Left renal pelvis (tissue), 4 donors: ENCODE results near the gene ATF5. TPM values are rescaled to one million over a fixed set of nuclear protein-coding genes. Genes with fewer than 3 reads are reported as not detected.

ENCODE experiments used
- DNase-seq, 4 donors: peaks; one replicate each; pipeline ENCODE4 v3.0.0-alpha.2; 2013; ENCODE audit warnings: low read depth in 4 of 4, low spot score in 3 of 4
- polyA plus RNA-seq, 4 donors: library from polyadenylated mRNA; unstranded; fragments of 120-200 nt; gene quantifications; one replicate each; pipeline ENCODE4 v1.2.1, GENCODE V29; 2013; ENCODE audit not compliant: insufficient read length in 4 of 4

Gene ATF5
- polyA plus RNA-seq, 4 donors: 17.8 to 26.2 (median 20.8) TPM

DNA sequence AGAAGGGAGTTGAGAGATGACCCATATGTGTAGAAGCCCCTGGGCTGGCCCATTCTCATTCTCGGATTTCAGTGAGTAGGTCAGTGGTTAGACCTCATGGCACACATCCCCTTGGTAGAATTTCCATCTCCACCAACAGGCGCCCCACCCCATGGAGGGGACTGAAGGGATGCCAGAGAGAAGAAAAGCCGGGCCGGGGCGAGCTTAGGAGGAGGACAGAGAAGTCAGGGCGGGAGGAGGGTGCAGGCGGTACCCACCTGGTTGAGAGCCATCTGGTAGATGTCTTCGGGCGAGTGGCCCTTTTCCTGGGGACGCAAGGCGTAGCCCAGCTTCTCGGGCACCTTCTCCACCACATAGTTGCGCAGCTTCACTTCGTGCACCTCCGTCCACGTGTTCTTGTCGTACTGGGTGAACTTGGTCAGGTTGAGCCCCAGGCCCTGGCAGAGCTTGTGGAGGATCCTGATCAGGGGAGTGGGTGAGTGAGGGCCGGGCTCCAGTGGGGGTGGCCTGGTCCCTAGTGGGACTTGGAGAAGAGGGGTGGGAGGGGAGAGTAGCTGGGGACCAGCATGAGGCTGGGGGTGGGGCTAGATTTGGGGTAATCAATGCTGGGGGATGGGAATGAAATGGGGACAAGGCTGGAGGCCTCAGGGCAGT is 34.9 kb upstream of the ATF5 start:
- DNase-seq: no peak

DNA sequence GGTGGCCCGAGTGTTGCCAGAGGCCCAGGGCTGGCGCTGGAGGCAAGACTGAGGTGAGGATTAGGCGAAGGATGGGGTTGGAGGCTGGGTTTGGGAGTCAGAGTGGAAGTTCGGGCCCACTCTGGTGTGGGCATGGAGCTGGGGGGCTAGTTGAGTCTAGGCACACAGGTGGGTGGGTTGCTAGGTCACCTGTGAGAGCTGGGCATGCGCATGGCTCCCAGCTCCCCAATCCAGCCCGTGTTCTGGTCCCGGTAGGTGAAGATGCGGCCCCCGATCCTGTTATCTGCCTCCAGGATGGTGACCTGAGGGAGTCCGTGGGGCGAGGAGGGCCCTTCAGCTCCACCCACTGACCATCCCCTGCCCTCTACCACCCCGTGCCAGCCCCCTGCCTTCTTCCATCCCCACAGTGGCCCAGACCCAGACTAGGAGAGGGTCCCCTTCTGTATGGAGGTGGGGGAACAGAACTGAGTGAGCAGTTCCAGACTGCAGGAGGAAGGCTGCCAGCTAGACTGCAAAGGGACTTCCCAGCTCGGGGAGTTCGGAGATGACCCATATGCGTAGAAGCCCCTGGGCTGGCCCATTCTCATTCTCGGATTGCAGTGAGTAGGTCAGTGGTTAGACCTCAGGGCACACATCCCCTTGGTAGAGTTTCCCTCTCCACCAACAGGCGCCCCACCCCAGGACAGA is 34.0 kb upstream of the ATF5 start:
- DNase-seq: no peak

GRCh38 chr19:49895566-49896297 is 33.3 kb upstream of the ATF5 start:
- DNase-seq: no peak

GRCh38 chr19:49896863-49897621 is 32.0 kb upstream of the ATF5 start, which contains the start of gene IL4I1:
Gene IL4I1 (minus strand): TSS chr19:49896887. CDS start chr19:49896160, 727 bp downstream.
- DNase-seq: no peak

GRCh38 chr19:49904136-49904535 is 24.9 kb upstream of the ATF5 start:
- DNase-seq: no peak

DNA sequence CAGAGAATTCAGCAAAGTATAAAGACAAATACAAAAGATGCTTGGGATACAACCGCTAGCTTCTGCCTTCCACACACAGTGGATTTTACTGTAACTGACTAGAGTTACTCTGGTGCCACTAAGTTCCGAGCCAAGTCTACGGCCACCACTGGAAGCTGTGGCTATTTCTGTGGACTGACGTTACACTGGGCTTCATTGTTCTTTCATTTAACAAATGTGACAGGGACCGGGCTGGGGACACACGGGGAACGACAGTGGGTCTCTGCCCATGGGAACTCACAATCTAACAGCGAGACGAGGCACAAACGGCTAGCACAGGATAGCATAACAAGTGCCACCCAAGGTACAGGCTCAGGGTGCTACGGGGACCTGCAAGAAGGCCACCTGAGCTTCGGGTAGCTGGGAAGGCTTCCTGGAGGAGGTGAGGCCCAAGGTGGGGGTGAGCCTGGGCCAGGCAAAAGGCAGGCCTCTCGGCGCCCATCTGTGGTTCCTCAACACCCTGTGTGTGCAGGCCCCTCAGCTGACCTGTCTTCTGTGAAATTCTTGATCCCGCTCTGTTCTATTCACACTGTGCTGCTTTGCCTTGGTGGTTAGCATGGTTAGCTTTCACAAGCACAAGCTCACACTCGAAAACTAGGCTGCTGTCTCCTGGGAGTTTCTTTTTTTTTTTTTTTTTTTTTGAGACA is 22.0 kb upstream of the ATF5 start:
- no peak for DNase-seq

DNA sequence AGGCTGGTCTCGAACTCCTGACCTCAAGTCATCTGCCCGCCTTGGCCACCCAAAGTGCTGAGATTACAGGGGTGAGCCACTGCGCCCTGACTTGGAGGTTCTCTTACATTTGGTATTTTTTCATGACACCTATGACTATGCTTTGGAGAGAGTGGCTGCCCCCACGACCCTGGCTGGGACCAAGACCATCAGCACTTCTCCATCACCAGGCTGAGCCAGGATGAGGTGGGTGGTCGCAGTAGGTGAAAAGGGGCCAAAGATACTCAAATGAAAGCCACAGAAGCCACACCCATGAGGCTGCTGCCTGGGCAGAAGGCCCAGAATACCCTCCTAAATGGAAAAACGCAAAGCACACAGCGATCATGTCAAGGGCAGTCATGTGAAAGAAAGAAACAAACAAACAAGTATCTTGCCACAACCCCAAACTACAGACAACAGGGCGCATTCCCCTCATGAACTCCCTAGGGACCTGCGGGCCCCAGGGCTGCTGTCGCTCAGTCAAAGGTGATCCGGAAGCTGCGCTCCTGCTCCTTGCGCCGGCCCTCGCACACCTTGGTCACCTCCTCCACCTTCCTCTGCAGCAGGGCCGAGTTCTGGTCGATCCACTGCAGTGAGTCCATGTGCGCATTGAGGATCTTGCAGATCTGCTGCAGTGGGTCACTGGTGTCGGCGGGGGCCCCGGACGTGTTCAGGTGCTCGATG is 21.1 kb upstream of the ATF5 start:
- DNase-seq: no peak

GRCh38 chr19:49908480-49909420 is 20.3 kb upstream of the ATF5 start:
- no peak for DNase-seq

DNA sequence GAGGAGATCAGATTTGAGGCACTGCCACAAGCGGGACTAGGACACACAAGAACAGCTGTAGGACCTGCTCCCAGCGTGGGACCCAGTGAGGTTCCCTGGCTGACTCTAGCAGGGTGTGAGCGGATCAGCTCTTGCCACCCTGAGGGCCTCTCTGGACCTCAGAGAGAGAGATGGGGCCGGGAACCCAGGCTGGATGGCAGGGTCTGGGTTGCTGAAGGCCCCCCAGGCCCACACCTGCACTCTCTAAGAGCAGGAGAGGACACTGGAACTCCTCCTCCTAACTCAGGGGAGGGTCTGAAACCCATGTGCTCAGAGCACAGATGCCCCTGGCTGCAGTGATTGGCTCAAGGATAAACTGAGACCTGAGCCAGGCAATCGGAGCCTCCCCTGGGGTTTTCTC is 18.8 kb upstream of the ATF5 start:
- no peak for DNase-seq

GRCh38 chr19:49911381-49912145 is 17.4 kb upstream of the ATF5 start:
- no peak for DNase-seq

- no peak for DNase-seq
Measured at GRCh38 chr19:49912965-49913685, 15.9 kb upstream of the ATF5 start.

DNA sequence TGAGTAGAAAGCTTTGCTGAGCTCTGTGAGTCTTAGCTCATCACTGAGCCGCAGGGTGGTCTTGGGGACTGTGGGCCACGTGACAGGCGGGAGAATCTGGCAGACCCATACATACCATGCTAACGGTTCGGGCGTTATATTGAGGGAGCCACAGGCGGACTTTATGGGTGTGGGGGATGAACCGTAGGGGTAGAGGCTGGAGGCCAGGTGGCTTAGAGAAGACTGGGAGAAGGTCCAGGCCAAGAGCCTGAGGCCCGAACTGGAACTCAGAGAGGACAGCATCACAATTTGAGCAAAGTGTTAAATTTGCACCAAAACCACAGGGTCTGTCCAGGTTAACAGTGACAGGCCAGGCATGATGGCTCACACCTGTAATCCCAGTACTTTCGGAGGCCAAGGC is 15.3 kb upstream of the ATF5 start:
- DNase-seq: no peak

DNA sequence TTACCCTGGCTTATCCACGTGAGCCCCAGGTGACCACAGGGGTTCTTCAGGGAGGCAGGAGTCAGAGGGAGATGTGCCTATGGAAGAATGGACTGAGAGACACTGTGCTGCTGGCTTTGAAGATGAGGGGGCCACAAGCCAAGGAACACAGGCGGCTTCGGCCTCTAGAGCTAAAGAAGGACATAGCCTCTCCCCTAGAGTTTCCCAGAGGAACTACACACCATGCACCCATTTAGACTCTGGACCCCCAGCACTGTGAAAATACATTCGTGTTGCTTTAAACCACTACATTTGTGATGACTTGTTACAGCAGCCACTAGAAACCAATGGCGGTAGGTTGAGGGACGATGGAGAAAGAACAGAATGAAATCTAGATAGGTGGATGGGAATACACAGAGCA is 13.7 kb upstream of the ATF5 start:
- no peak for DNase-seq

DNA sequence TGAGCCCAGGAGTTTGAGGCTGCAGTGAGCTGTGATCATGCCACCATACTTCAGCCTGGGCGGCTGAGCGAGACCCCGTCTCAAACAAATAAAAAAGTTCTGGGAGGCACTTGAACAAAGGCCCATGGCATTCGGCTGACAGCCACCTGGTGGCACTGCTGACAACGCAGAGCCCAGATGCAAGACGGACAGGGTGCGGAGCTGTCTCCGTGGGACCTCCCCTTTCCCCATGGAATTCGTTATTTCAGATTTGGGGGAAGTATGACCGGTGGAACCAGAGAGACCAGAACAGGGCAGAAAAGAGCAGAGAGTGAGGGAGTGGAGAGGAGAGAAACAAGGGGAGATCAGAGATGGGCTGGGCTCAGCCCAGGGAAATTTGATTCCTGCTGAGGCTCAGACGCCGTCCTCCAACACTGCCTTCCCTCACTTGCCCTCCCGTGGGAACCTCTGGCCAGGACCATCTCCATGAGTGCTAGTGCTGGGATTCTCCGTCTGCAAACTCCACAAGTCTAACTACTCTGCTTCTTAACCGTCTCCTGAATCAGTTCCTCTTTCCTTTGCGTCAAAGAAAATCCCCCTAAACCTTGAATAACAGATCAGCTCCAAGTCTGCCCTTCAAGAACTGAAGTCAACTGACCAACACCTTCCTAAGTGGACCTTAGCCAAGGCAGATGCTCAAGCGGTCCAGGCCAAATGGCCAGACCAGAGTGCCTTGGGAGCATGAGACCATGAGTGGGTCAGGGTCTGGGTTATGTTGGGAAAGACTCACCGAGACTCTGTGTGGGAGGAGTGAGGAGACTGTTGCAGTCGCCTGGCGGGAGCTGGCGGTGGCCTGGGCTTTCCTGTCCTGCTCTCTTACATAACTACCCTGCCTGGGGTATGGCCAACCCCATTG is 11.9 kb upstream of the ATF5 start:
- DNase-seq: no peak

- no peak for DNase-seq
Measured at GRCh38 chr19:49918089-49918488, 10.9 kb upstream of the ATF5 start.

DNA sequence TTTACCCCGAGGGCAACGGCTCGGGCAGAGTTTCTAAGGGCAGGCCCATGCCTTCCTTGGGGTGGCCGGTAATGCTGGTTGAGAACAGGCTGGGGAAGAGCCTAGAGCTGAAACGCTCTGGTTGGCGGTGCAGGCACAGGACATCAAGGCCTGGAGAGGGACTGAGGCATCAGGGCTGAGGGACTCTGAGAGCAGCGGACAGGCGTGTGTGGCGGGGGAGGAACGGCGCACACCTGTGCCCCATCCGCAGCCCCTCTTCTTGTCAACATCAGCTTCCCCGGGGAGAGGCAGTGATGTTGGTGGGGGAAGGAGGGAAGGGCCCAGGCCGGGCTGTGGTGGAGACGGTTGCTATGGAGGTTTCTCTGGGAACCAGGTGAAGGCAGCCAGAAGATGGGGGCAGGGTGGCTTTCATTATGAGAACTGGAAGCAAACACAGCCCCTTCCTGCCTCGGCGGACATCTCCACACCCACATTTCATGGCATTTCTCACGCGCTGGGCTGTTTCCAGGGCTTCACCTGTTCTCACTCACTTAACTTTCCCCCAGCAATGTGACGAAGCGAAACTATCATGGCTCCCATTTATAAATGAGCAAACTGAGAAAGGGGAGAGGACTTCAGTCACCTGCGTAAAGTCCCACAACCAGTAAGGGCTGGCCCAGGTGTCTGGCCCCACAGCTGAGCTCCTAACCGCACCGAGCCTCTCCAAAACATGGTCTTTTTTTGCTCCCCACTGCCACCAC is 8.2 kb upstream of the ATF5 start:
- no peak for DNase-seq
